ENCODE data around the gene PPFIA1.
A peak's percentile ranks its signal among the peaks of the same experiment; 100 is the strongest.

PPFIA1 gene

GRCh38 chr11:70341881-70342429 lies 71.5 kb downstream of the PPFIA1 start:
- 94% methylated on average over 15 of the region's 15 CpGs for WGBS
- H2BK12ac ChIP-seq (ENCODE audit: low read length in 2 of 2): no peak overlapping the region

GRCh38 chr11:70343636-70344035 lies 73.1 kb downstream of the PPFIA1 start:
- WGBS: 97% methylated on average over 9 of the region's 11 CpGs
- DNase-seq: no peak
- Histone ChIP-seq H3K9ac (ENCODE audit: low read length) (no peak overlapping the region), H3K27ac (ENCODE audit: low read length, poor library complexity, severe bottlenecking) (no peak overlapping the region), H3K36me3 (ENCODE audit: control insufficient read depth in 1 of 2, insufficient read depth in 2 of 2, low read depth in 1 of 2, low read length in 2 of 2) (peaks cover 60 to 84% of the 10 kb centered on the region in 2 experiments), H3K4me2 (ENCODE audit: low read length, poor library complexity, severe bottlenecking) (no peak overlapping the region), H4K8ac (ENCODE audit: low read length) (no peak overlapping the region), H3K4me3 (ENCODE audit: insufficient read depth in 1 of 2, low read depth in 1 of 2, low read length in 2 of 2) (no peak overlapping the region), H3K27me3 (ENCODE audit: control insufficient read depth in 1 of 2, insufficient read depth in 1 of 2, low read length in 2 of 2) (no peaks in the 10 kb centered on the region), H4K91ac (ENCODE audit: low read length) (no peak overlapping the region), H3K4me1 (ENCODE audit: control insufficient read depth, insufficient read depth, low read depth, low read length) (peaks cover 21% of the 10 kb centered on the region), H3K23ac (ENCODE audit: low read length in 2 of 2) (no peak overlapping the region), H2BK15ac (ENCODE audit: low read depth, poor library complexity, severe bottlenecking) (no peak overlapping the region), H3K9me3 (ENCODE audit: control insufficient read depth, low read length) (no peaks in the 10 kb centered on the region), H3K18ac (ENCODE audit: low read depth in 1 of 2, low read length in 2 of 2) (no peak overlapping the region), H2BK12ac (ENCODE audit: low read length in 2 of 2) (no peak overlapping the region), H2BK120ac (ENCODE audit: low read depth, low read length) (no peak overlapping the region), H3K14ac (ENCODE audit: low read length in 2 of 2) (no peak overlapping the region), H2AFZ (ENCODE audit: low read depth, low read length) (no peak overlapping the region), H2BK5ac (ENCODE audit: low read depth, low read length, poor library complexity, severe bottlenecking) (no peak overlapping the region), H3K4ac (ENCODE audit: low read depth in 1 of 2, low read length in 2 of 2) (no peak overlapping the region), H2AK5ac (ENCODE audit: low read length, severe bottlenecking) (no peak overlapping the region), H3K79me1 (replicated peaks; ENCODE audit: low read length, poor library complexity, severe bottlenecking) (peaks cover 25% of the 10 kb centered on the region)

More at GRCh38 chr11:70341881-70342429, 71.5 kb downstream of the PPFIA1 start:
- no peak overlapping the region for H3K4ac ChIP-seq (ENCODE audit: low read depth in 1 of 2, low read length in 2 of 2)
- H2BK15ac ChIP-seq (ENCODE audit: low read depth, poor library complexity, severe bottlenecking): no peak overlapping the region
- no peak overlapping the region for H2BK120ac ChIP-seq (ENCODE audit: low read depth, low read length)
- H4K91ac ChIP-seq (ENCODE audit: low read length): no peak overlapping the region
- H3K18ac ChIP-seq (ENCODE audit: low read depth in 1 of 2, low read length in 2 of 2): no peak overlapping the region
- no peak overlapping the region for H3K23ac ChIP-seq (ENCODE audit: low read length in 2 of 2)
- peak overlapping the region; percentile 43 for H2AK5ac ChIP-seq (ENCODE audit: low read length, severe bottlenecking)
- no peak overlapping the region for H3K27ac ChIP-seq (ENCODE audit: low read length, poor library complexity, severe bottlenecking)
- no peak overlapping the region for H3K14ac ChIP-seq (ENCODE audit: low read length in 2 of 2)
- no peak overlapping the region for H4K8ac ChIP-seq (ENCODE audit: low read length)
- H3K9ac ChIP-seq (ENCODE audit: low read length): no peak overlapping the region
- peaks cover 18% of the 10 kb centered on the region for H3K4me1 ChIP-seq (ENCODE audit: control insufficient read depth, insufficient read depth, low read depth, low read length)
- peaks cover 21% of the 10 kb centered on the region for H3K79me1 ChIP-seq (replicated peaks; ENCODE audit: low read length, poor library complexity, severe bottlenecking)
- H3K9me3 ChIP-seq (ENCODE audit: control insufficient read depth, low read length): no peaks in the 10 kb centered on the region
- no peak overlapping the region for H2BK5ac ChIP-seq (ENCODE audit: low read depth, low read length, poor library complexity, severe bottlenecking)
- no peaks in the 10 kb centered on the region for H3K27me3 ChIP-seq (ENCODE audit: control insufficient read depth in 1 of 2, insufficient read depth in 1 of 2, low read length in 2 of 2)
- no peak overlapping the region for H3K4me3 ChIP-seq (ENCODE audit: insufficient read depth in 1 of 2, low read depth in 1 of 2, low read length in 2 of 2)
- DNase-seq: no peak
- H3K36me3 ChIP-seq (ENCODE audit: control insufficient read depth in 1 of 2, insufficient read depth in 2 of 2, low read depth in 1 of 2, low read length in 2 of 2): peaks cover 54 to 88% of the 10 kb centered on the region in 2 experiments
- no peak overlapping the region for H2AFZ ChIP-seq (ENCODE audit: low read depth, low read length)
- H3K4me2 ChIP-seq (ENCODE audit: low read length, poor library complexity, severe bottlenecking): no peak overlapping the region

- no peak overlapping the region for H2AK5ac ChIP-seq (ENCODE audit: low read length, severe bottlenecking)
- no peak overlapping the region for H2AFZ ChIP-seq (ENCODE audit: low read depth, low read length)
- H3K4me1 ChIP-seq (ENCODE audit: control insufficient read depth, insufficient read depth, low read depth, low read length): peaks cover 16% of the 10 kb centered on the region
- no peaks in the 10 kb centered on the region for H3K27me3 ChIP-seq (ENCODE audit: control insufficient read depth in 1 of 2, insufficient read depth in 1 of 2, low read length in 2 of 2)
- no peak overlapping the region for H3K27ac ChIP-seq (ENCODE audit: low read length, poor library complexity, severe bottlenecking)
- no peak overlapping the region for H3K18ac ChIP-seq (ENCODE audit: low read depth in 1 of 2, low read length in 2 of 2)
- peaks cover 37 to 86% of the 10 kb centered on the region in 2 experiments for H3K36me3 ChIP-seq (ENCODE audit: control insufficient read depth in 1 of 2, insufficient read depth in 2 of 2, low read depth in 1 of 2, low read length in 2 of 2)
- no peak overlapping the region for H3K4ac ChIP-seq (ENCODE audit: low read depth in 1 of 2, low read length in 2 of 2)
- no peak overlapping the region for H2BK15ac ChIP-seq (ENCODE audit: low read depth, poor library complexity, severe bottlenecking)
- no peak overlapping the region for H2BK120ac ChIP-seq (ENCODE audit: low read depth, low read length)
- no peak overlapping the region for H3K23ac ChIP-seq (ENCODE audit: low read length in 2 of 2)
- H3K4me3 ChIP-seq (ENCODE audit: insufficient read depth in 1 of 2, low read depth in 1 of 2, low read length in 2 of 2): no peak overlapping the region
- H4K8ac ChIP-seq (ENCODE audit: low read length): no peak overlapping the region
- peaks cover 29% of the 10 kb centered on the region for H3K79me1 ChIP-seq (replicated peaks; ENCODE audit: low read length, poor library complexity, severe bottlenecking)
- no peak for DNase-seq
- no peak overlapping the region for H3K9ac ChIP-seq (ENCODE audit: low read length)
- no peak overlapping the region for H2BK12ac ChIP-seq (ENCODE audit: low read length in 2 of 2)
- no peak overlapping the region for H3K14ac ChIP-seq (ENCODE audit: low read length in 2 of 2)
- no peak overlapping the region for H4K91ac ChIP-seq (ENCODE audit: low read length)
- no peak overlapping the region for H2BK5ac ChIP-seq (ENCODE audit: low read depth, low read length, poor library complexity, severe bottlenecking)
- no peak overlapping the region for H3K4me2 ChIP-seq (ENCODE audit: low read length, poor library complexity, severe bottlenecking)
- 98% methylated on average over 11 of the region's 12 CpGs for WGBS
- H3K9me3 ChIP-seq (ENCODE audit: control insufficient read depth, low read length): no peaks in the 10 kb centered on the region
Measured at GRCh38 chr11:70348191-70348590, 77.7 kb downstream of the PPFIA1 start.

GRCh38 chr11:70348608-70349007 lies 78.1 kb downstream of the PPFIA1 start:
- Histone ChIP-seq H3K4me1 (ENCODE audit: control insufficient read depth, insufficient read depth, low read depth, low read length) (peaks cover 15% of the 10 kb centered on the region), H3K4ac (ENCODE audit: low read depth in 1 of 2, low read length in 2 of 2) (no peak overlapping the region), H3K9ac (ENCODE audit: low read length) (no peak overlapping the region), H2BK15ac (ENCODE audit: low read depth, poor library complexity, severe bottlenecking) (no peak overlapping the region), H3K79me1 (replicated peaks; ENCODE audit: low read length, poor library complexity, severe bottlenecking) (peaks cover 31% of the 10 kb centered on the region), H3K23ac (ENCODE audit: low read length in 2 of 2) (no peak overlapping the region), H2AFZ (ENCODE audit: low read depth, low read length) (no peak overlapping the region), H2BK12ac (ENCODE audit: low read length in 2 of 2) (no peak overlapping the region), H3K4me2 (ENCODE audit: low read length, poor library complexity, severe bottlenecking) (no peak overlapping the region), H4K8ac (ENCODE audit: low read length) (no peak overlapping the region), H3K36me3 (ENCODE audit: control insufficient read depth in 1 of 2, insufficient read depth in 2 of 2, low read depth in 1 of 2, low read length in 2 of 2) (peaks cover 38 to 86% of the 10 kb centered on the region in 2 experiments), H4K91ac (ENCODE audit: low read length) (no peak overlapping the region), H3K4me3 (ENCODE audit: insufficient read depth in 1 of 2, low read depth in 1 of 2, low read length in 2 of 2) (no peak overlapping the region), H2BK5ac (ENCODE audit: low read depth, low read length, poor library complexity, severe bottlenecking) (no peak overlapping the region), H3K27me3 (ENCODE audit: control insufficient read depth in 1 of 2, insufficient read depth in 1 of 2, low read length in 2 of 2) (no peaks in the 10 kb centered on the region), H3K18ac (ENCODE audit: low read depth in 1 of 2, low read length in 2 of 2) (no peak overlapping the region), H2AK5ac (ENCODE audit: low read length, severe bottlenecking) (no peak overlapping the region), H3K14ac (ENCODE audit: low read length in 2 of 2) (no peak overlapping the region), H3K9me3 (ENCODE audit: control insufficient read depth, low read length) (no peaks in the 10 kb centered on the region), H2BK120ac (ENCODE audit: low read depth, low read length) (no peak overlapping the region), H3K27ac (ENCODE audit: low read length, poor library complexity, severe bottlenecking) (no peak overlapping the region)
- DNase-seq: no peak
- 100% methylated on average over 1 of the region's 1 CpG for WGBS

Measured in mesenchymal stem cell (in vitro differentiated cells and primary cell).